Kidney epithelial cell (primary cell): ENCODE data around the gene ANAPC13. TPM values are rescaled to one million over a fixed set of nuclear protein-coding genes. Genes with fewer than 3 reads are reported as not detected.

Source experiments
- DNase-seq: peaks from one replicate; pipeline ENCODE4 v3.0.0-alpha.2; 2010; ENCODE audit warnings: low read depth
- H3K27me3 ChIP-seq: 2 replicates; pipeline ENCODE4 v1.6.0; 2011; ENCODE audit warnings: low read length; ENCODE audit not compliant: control insufficient read depth, insufficient read depth
- H3K36me3 ChIP-seq: 2 replicates; pipeline ENCODE4 v1.5.1; 2011; ENCODE audit warnings: low read length; ENCODE audit not compliant: control insufficient read depth, insufficient read depth
- H3K4me3 ChIP-seq: 2 replicates; pipeline ENCODE4 v1.5.1; 2011; ENCODE audit warnings: low read depth, mild to moderate bottlenecking, control low read depth, low read length
- CTCF ChIP-seq: IDR thresholded peaks from 2 replicates; pipeline ENCODE4 v1.5.1; 2011; ENCODE audit warnings: mild to moderate bottlenecking, moderate library complexity, low read length, control low read depth, inconsistent platforms; ENCODE audit not compliant: insufficient read depth, poor library complexity, severe bottlenecking
- total RNA-seq: library from RNA; depleted of rRNA; stranded (reverse); fragments of >200 nt; gene quantifications from 2 replicates; pipeline ENCODE4 v1.2.3, GENCODE V29; 2015

Gene ANAPC13
- total RNA-seq, 1 donor from 2014 or later: 48.7 TPM

GRCh38 chr3:134441321-134441720 lies 44.5 kb downstream of the ANAPC13 start:
- no peaks in the 10 kb centered on the region for H3K36me3 ChIP-seq
- no peak for DNase-seq
- H3K4me3 ChIP-seq: no peak overlapping the region
- no peaks in the 10 kb centered on the region for H3K27me3 ChIP-seq
- no peak for TF ChIP-seq CTCF

- DNase-seq: no peak
- Histone ChIP-seq H3K36me3 (no peaks in the 10 kb centered on the region), H3K4me3 (no peak overlapping the region), H3K27me3 (no peaks in the 10 kb centered on the region)
- TF ChIP-seq CTCF: no peak
These were observed 48.5 kb downstream of the ANAPC13 start for GRCh38 chr3:134437211-134437752.

- no peaks in the 10 kb centered on the region for H3K36me3 ChIP-seq
- no peaks in the 10 kb centered on the region for H3K27me3 ChIP-seq
- no peak for TF ChIP-seq CTCF
- H3K4me3 ChIP-seq: no peak overlapping the region
- no peak for DNase-seq
These were observed 53.5 kb downstream of the ANAPC13 start for GRCh38 chr3:134432236-134432635.

- TF ChIP-seq CTCF: no peak
- H3K36me3 ChIP-seq: no peaks in the 10 kb centered on the region
- no peak overlapping the region for H3K4me3 ChIP-seq
- no peaks in the 10 kb centered on the region for H3K27me3 ChIP-seq
- no peak for DNase-seq
These were observed 54.8 kb downstream of the ANAPC13 start for GRCh38 chr3:134430950-134431445.

GRCh38 chr3:134430174-134430573 lies 55.6 kb downstream of the ANAPC13 start:
- H3K4me3 ChIP-seq: no peak overlapping the region

More at GRCh38 chr3:134430174-134430573, 55.6 kb downstream of the ANAPC13 start:
- TF ChIP-seq CTCF: no peak
- no peak for DNase-seq
- no peaks in the 10 kb centered on the region for H3K27me3 ChIP-seq
- no peaks in the 10 kb centered on the region for H3K36me3 ChIP-seq
